Skeletal muscle satellite cell (primary cell): Measurements from ENCODE around the gene ING3.

ENCODE experiments used
- H3K27me3 ChIP-seq: 2 replicates; pipeline ENCODE4 v1.7.0; 2013; ENCODE audit warnings: low read length; ENCODE audit not compliant: control insufficient read depth, insufficient read depth
- H3K36me3 ChIP-seq: 2 replicates; pipeline ENCODE4 v1.7.0; 2013; ENCODE audit warnings: mild to moderate bottlenecking, control low read depth, low read length; ENCODE audit not compliant: insufficient read depth
- H3K4me1 ChIP-seq: 2 replicates; pipeline ENCODE4 v1.7.0; 2013; ENCODE audit warnings: low read length; ENCODE audit not compliant: control insufficient read depth, insufficient read depth
- H3K4me2 ChIP-seq: 2 replicates; pipeline ENCODE4 v1.7.0; 2013; ENCODE audit warnings: mild to moderate bottlenecking, low read length
- H3K4me3 ChIP-seq: 2 replicates; pipeline ENCODE4 v1.7.0; 2013; ENCODE audit warnings: low read length
- H3K9ac ChIP-seq: 2 replicates; pipeline ENCODE4 v1.7.0; 2013; ENCODE audit warnings: mild to moderate bottlenecking, low read depth, low read length, moderate library complexity
- H3K9me3 ChIP-seq: replicated peaks from 2 replicates; pipeline ENCODE4 v1.7.0; 2013; ENCODE audit warnings: mild to moderate bottlenecking, control low read depth, low read length

The ING3 gene

GRCh38 chr7:120931243-120931642 is 19.3 kb upstream of the ING3 start:
- Histone ChIP-seq H3K4me2 (no peak overlapping the region), H3K36me3 (no peaks in the 10 kb centered on the region), H3K4me1 (no peaks in the 10 kb centered on the region), H3K27me3 (no peaks in the 10 kb centered on the region), H3K4me3 (no peak overlapping the region), H3K9ac (no peak overlapping the region), H3K9me3 (no peaks in the 10 kb centered on the region)

GRCh38 chr7:120933475-120933874 is 17.1 kb upstream of the ING3 start:
- Histone ChIP-seq H3K36me3 (no peaks in the 10 kb centered on the region), H3K27me3 (no peaks in the 10 kb centered on the region), H3K4me1 (no peaks in the 10 kb centered on the region)

GRCh38 chr7:120939345-120939744 is 11.2 kb upstream of the ING3 start:
- H3K36me3 ChIP-seq: no peaks in the 10 kb centered on the region
- no peak overlapping the region for H3K4me3 ChIP-seq
- H3K9me3 ChIP-seq: no peaks in the 10 kb centered on the region
- H3K27me3 ChIP-seq: no peaks in the 10 kb centered on the region
- H3K9ac ChIP-seq: no peak overlapping the region
- no peaks in the 10 kb centered on the region for H3K4me1 ChIP-seq
- H3K4me2 ChIP-seq: no peak overlapping the region

More at GRCh38 chr7:120933475-120933874, 17.1 kb upstream of the ING3 start:
- Histone ChIP-seq H3K9ac (no peak overlapping the region), H3K9me3 (no peaks in the 10 kb centered on the region), H3K4me3 (no peak overlapping the region), H3K4me2 (no peak overlapping the region)

- no peaks in the 10 kb centered on the region for H3K36me3 ChIP-seq
- H3K4me3 ChIP-seq: no peak overlapping the region
- no peak overlapping the region for H3K9ac ChIP-seq
- no peak overlapping the region for H3K4me2 ChIP-seq
- H3K27me3 ChIP-seq: peaks cover 3% of the 10 kb centered on the region
- no peaks in the 10 kb centered on the region for H3K9me3 ChIP-seq
- H3K4me1 ChIP-seq: no peaks in the 10 kb centered on the region
These were observed 9.5 kb upstream of the ING3 start for GRCh38 chr7:120941064-120941463.

- H3K4me1 ChIP-seq: no peaks in the 10 kb centered on the region
- H3K4me3 ChIP-seq: no peak overlapping the region
- peaks cover 3% of the 10 kb centered on the region for H3K27me3 ChIP-seq
- H3K9ac ChIP-seq: no peak overlapping the region
- H3K4me2 ChIP-seq: no peak overlapping the region
- H3K9me3 ChIP-seq: no peaks in the 10 kb centered on the region
- no peaks in the 10 kb centered on the region for H3K36me3 ChIP-seq
These were observed 8.7 kb upstream of the ING3 start for GRCh38 chr7:120941856-120942255.

- H3K4me2 ChIP-seq: no peak overlapping the region
- H3K9me3 ChIP-seq: no peaks in the 10 kb centered on the region
- H3K27me3 ChIP-seq: peaks cover 3% of the 10 kb centered on the region
- H3K4me3 ChIP-seq: no peak overlapping the region
- no peak overlapping the region for H3K9ac ChIP-seq
- no peaks in the 10 kb centered on the region for H3K36me3 ChIP-seq
- H3K4me1 ChIP-seq: no peaks in the 10 kb centered on the region
These were observed 7.7 kb upstream of the ING3 start for GRCh38 chr7:120942861-120943260.

GRCh38 chr7:120944826-120945562 is 5.6 kb upstream of the ING3 start:
- H3K9ac ChIP-seq: no peak overlapping the region
- no peaks in the 10 kb centered on the region for H3K9me3 ChIP-seq

GRCh38 chr7:120947980-120948379 is 2.6 kb upstream of the ING3 start:
- no peak overlapping the region for H3K4me3 ChIP-seq
- peaks cover 9% of the 10 kb centered on the region for H3K4me1 ChIP-seq
- peaks cover 3% of the 10 kb centered on the region for H3K27me3 ChIP-seq
- no peak overlapping the region for H3K9ac ChIP-seq
- no peaks in the 10 kb centered on the region for H3K9me3 ChIP-seq
- no peaks in the 10 kb centered on the region for H3K36me3 ChIP-seq
- no peak overlapping the region for H3K4me2 ChIP-seq

More at GRCh38 chr7:120944826-120945562, 5.6 kb upstream of the ING3 start:
- Histone ChIP-seq H3K4me1 (peaks cover 4% of the 10 kb centered on the region), H3K4me2 (no peak overlapping the region), H3K36me3 (no peaks in the 10 kb centered on the region), H3K4me3 (no peak overlapping the region), H3K27me3 (peaks cover 3% of the 10 kb centered on the region)

- peak overlapping the region; percentile 92 for H3K4me3 ChIP-seq
- peaks cover 9% of the 10 kb centered on the region for H3K4me1 ChIP-seq
These were observed 1.1 kb upstream of the ING3 start for GRCh38 chr7:120949393-120949911.

GRCh38 chr7:120949998-120950538 is 509 bp upstream of the ING3 start:
- H3K4me2 ChIP-seq: peak overlapping the region; percentile 93

More at GRCh38 chr7:120949393-120949911, 1.1 kb upstream of the ING3 start:
- peak overlapping the region; percentile 28 for H3K9ac ChIP-seq
- peaks cover 7% of the 10 kb centered on the region for H3K36me3 ChIP-seq
- H3K27me3 ChIP-seq: peaks cover 3% of the 10 kb centered on the region
- no peaks in the 10 kb centered on the region for H3K9me3 ChIP-seq
- H3K4me2 ChIP-seq: peak overlapping the region; percentile 93

GRCh38 chr7:120951309-120951699 is 727 bp downstream of the ING3 start:
- Histone ChIP-seq H3K27me3 (no peaks in the 10 kb centered on the region), H3K4me1 (peaks cover 9% of the 10 kb centered on the region), H3K4me2 (peak overlapping the region; percentile 96), H3K4me3 (peak overlapping the region; percentile 92), H3K36me3 (peaks cover 24% of the 10 kb centered on the region), H3K9me3 (no peaks in the 10 kb centered on the region), H3K9ac (peak overlapping the region; percentile 99)

More at GRCh38 chr7:120949998-120950538, 509 bp upstream of the ING3 start:
- peaks cover 9% of the 10 kb centered on the region for H3K4me1 ChIP-seq
- peaks cover 13% of the 10 kb centered on the region for H3K36me3 ChIP-seq
- H3K9ac ChIP-seq: peak overlapping the region; percentile 28
- H3K4me3 ChIP-seq: peak overlapping the region; percentile 92
- H3K9me3 ChIP-seq: no peaks in the 10 kb centered on the region
- peaks cover 3% of the 10 kb centered on the region for H3K27me3 ChIP-seq
